SK-N-SH treated with all-trans-retinoic acid at 6 μM for 48 hours (cell line): ENCODE measurements around the gene FAHD1.

Source experiments
- ATAC-seq: fragments of 200-7000 bp; cut with Tn5 transposase; 3 replicates; pipeline ENCODE4 v1.9.1; 2020; ENCODE audit warnings: mild to moderate bottlenecking, moderate library complexity
- ARNTL ChIP-seq: fragments of 450-650 bp; formaldehyde crosslinking; IDR thresholded peaks from 2 replicates; pipeline ENCODE4 v1.5.0; 2020; ENCODE audit warnings: low read depth, mild to moderate bottlenecking, moderate library complexity, borderline replicate concordance
- BACH2 ChIP-seq: fragments of 250-450 bp; sonication (Bioruptor Pico); IDR thresholded peaks from 2 replicates; pipeline ENCODE4 v1.9.0; 2021; ENCODE audit warnings: mild to moderate bottlenecking, borderline replicate concordance
- CSDC2 ChIP-seq: fragments of 250-450 bp; sonication (Bioruptor Pico); IDR thresholded peaks from 2 replicates; pipeline ENCODE4 v1.5.0; 2020; ENCODE audit warnings: mild to moderate bottlenecking, moderate library complexity
- ESRRG ChIP-seq: fragments of 250-450 bp; sonication (Bioruptor Pico); IDR thresholded peaks from 2 replicates; pipeline ENCODE4 v1.6.1; 2021; ENCODE audit warnings: mild to moderate bottlenecking
- GLIS3 ChIP-seq: fragments of 250-450 bp; sonication (Bioruptor Pico); IDR thresholded peaks from 2 replicates; pipeline ENCODE4 v1.5.0; 2020; ENCODE audit warnings: mild to moderate bottlenecking, moderate library complexity
- ISL1 ChIP-seq: fragments of 250-450 bp; sonication (Bioruptor Pico); IDR thresholded peaks from 2 replicates; pipeline ENCODE4 v2.1.2; 2022; ENCODE audit warnings: mild to moderate bottlenecking, moderate library complexity
- OSR1 ChIP-seq: fragments of 250-450 bp; sonication (Bioruptor Pico); IDR thresholded peaks from 2 replicates; pipeline ENCODE4 v1.8.0; 2022; ENCODE audit warnings: moderate library complexity, mild to moderate bottlenecking, inconsistent platforms
- PATZ1 ChIP-seq: fragments of 250-450 bp; sonication (Bioruptor Pico); IDR thresholded peaks from 2 replicates; pipeline ENCODE4 v1.8.0; 2020; ENCODE audit warnings: mild to moderate bottlenecking, moderate library complexity, borderline replicate concordance
- RARB ChIP-seq: fragments of 250-450 bp; sonication (Bioruptor Pico); IDR thresholded peaks from 2 replicates; pipeline ENCODE4 v1.8.0; 2021; ENCODE audit warnings: mild to moderate bottlenecking, moderate library complexity
- SNAI2 ChIP-seq: fragments of 250-450 bp; sonication (Bioruptor Pico); IDR thresholded peaks from 2 replicates; pipeline ENCODE4 v1.5.0; 2020; ENCODE audit warnings: mild to moderate bottlenecking, moderate library complexity
- TOX ChIP-seq: fragments of 250-450 bp; sonication (Bioruptor Pico); IDR thresholded peaks from 2 replicates; pipeline ENCODE4 v1.8.0; 2021; ENCODE audit warnings: mild to moderate bottlenecking, moderate library complexity, borderline replicate concordance
- ZC3H10 ChIP-seq: fragments of 250-450 bp; sonication (Bioruptor Pico); IDR thresholded peaks from 2 replicates; pipeline ENCODE4 v1.5.1; 2021; ENCODE audit warnings: mild to moderate bottlenecking, moderate library complexity
- ZFP3 ChIP-seq: fragments of 250-450 bp; sonication (Bioruptor Pico); IDR thresholded peaks from 2 replicates; pipeline ENCODE4 v1.5.0; 2020; ENCODE audit warnings: mild to moderate bottlenecking, moderate library complexity
- ZFP30 ChIP-seq: fragments of 450-650 bp; formaldehyde crosslinking; IDR thresholded peaks from 2 replicates; pipeline ENCODE4 v1.5.0; 2022; ENCODE audit warnings: mild to moderate bottlenecking, moderate library complexity
- ZNF565 ChIP-seq: fragments of 450-650 bp; formaldehyde crosslinking; conservative IDR thresholded peaks from 2 replicates; pipeline ENCODE4 v1.5.0; 2020; ENCODE audit warnings: low read depth, mild to moderate bottlenecking, moderate library complexity
- ZNF70 ChIP-seq: fragments of 450-650 bp; formaldehyde crosslinking; IDR thresholded peaks from 2 replicates; pipeline ENCODE4 v1.5.0; 2020; ENCODE audit warnings: mild to moderate bottlenecking, moderate library complexity
- TF ChIP-seq, protein P1 (sequence below): fragments of 250-450 bp; sonication (Bioruptor Pico); IDR thresholded peaks from 2 replicates; pipeline ENCODE4 v1.5.1; 2020; ENCODE audit warnings: low read depth, mild to moderate bottlenecking, moderate library complexity
- TF ChIP-seq, protein P2 (sequence below): fragments of 250-450 bp; sonication (Bioruptor Pico); IDR thresholded peaks from 2 replicates; pipeline ENCODE4 v1.8.0; 2021; ENCODE audit warnings: low read depth, mild to moderate bottlenecking, moderate library complexity, borderline replicate concordance
- TF ChIP-seq, protein P3 (sequence below): fragments of 250-450 bp; sonication (Bioruptor Pico); IDR thresholded peaks from 2 replicates; pipeline ENCODE4 v1.5.1; 2021; ENCODE audit warnings: mild to moderate bottlenecking, moderate library complexity
- TF ChIP-seq, protein P4 (sequence below): fragments of 250-450 bp; sonication (Bioruptor Pico); IDR thresholded peaks from 2 replicates; pipeline ENCODE4 v1.5.0; 2020; ENCODE audit warnings: mild to moderate bottlenecking, moderate library complexity

The FAHD1 gene

DNA sequence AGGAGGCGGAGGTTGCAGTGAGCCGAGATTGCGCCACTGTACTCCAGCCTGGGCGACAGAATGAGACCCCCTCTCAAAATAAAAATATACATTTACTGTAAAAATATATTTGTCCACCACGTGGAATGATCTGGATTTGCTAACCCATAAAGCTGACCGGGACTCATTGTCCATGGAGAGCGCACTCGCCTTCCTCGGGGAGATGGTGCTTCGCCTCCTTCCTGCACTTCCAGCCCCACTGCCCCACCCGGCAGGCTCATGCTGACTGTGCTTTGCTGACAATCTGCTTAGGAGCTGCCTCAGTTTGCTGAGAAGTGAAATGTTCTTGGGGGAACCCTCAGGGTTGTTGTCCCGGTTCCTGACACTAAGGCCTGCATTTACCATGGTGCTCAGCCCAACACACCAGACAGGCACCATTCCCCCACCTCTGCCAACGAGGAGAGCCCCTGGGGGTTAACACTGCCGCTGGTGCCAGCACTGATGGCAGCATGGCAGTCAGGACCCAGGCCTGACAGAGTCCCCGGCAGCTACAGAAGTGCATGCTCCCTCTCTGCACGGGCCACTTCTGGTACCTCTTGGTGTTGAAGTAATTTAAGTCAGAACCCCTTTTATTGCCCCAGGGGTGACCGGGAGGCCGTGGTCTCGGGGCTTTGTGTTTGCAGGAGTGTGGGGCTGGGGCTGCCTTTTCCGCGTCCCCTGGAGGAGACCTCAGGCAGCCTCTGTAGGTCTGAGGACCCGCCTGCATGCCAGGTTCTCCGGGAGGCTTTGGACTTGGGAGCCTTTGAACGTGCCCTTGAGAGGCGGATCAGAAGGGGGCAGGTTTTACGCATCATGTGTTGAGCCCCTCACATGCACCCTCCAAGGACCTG, 41.8 kb upstream of the FAHD1 start:
- no peak for ATAC-seq
- TF ChIP-seq, protein P1, sequence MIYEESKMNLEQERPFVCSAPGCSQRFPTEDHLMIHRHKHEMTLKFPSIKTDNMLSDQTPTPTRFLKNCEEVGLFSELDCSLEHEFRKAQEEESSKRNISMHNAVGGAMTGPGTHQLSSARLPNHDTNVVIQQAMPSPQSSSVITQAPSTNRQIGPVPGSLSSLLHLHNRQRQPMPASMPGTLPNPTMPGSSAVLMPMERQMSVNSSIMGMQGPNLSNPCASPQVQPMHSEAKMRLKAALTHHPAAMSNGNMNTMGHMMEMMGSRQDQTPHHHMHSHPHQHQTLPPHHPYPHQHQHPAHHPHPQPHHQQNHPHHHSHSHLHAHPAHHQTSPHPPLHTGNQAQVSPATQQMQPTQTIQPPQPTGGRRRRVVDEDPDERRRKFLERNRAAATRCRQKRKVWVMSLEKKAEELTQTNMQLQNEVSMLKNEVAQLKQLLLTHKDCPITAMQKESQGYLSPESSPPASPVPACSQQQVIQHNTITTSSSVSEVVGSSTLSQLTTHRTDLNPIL (CRISPR knock-in tag): no peak
- no peak for TF ChIP-seq ESRRG (CRISPR knock-in tag)
- no peak for TF ChIP-seq CSDC2
- TF ChIP-seq PATZ1 (CRISPR knock-in tag): no peak

GRCh38 chr16:1785846-1786170, 41.2 kb upstream of the FAHD1 start:
- ATAC-seq: no peak
- no peak for TF ChIP-seq ZFP30
- TF ChIP-seq, protein P1 (CRISPR knock-in tag): no peak
- no peak for TF ChIP-seq ARNTL (CRISPR knock-in tag)
- TF ChIP-seq ESRRG (CRISPR knock-in tag): no peak
- no peak for TF ChIP-seq ISL1 (CRISPR knock-in tag)
- TF ChIP-seq, protein P2, sequence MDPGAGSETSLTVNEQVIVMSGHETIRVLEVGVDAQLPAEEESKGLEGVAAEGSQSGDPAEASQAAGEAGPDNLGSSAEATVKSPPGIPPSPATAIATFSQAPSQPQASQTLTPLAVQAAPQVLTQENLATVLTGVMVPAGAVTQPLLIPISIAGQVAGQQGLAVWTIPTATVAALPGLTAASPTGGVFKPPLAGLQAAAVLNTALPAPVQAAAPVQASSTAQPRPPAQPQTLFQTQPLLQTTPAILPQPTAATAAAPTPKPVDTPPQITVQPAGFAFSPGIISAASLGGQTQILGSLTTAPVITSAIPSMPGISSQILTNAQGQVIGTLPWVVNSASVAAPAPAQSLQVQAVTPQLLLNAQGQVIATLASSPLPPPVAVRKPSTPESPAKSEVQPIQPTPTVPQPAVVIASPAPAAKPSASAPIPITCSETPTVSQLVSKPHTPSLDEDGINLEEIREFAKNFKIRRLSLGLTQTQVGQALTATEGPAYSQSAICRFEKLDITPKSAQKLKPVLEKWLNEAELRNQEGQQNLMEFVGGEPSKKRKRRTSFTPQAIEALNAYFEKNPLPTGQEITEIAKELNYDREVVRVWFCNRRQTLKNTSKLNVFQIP (CRISPR knock-in tag): no peak
- TF ChIP-seq ZNF565 (CRISPR knock-in tag): no peak
- TF ChIP-seq, all 23 proteins: peak for 0

DNA sequence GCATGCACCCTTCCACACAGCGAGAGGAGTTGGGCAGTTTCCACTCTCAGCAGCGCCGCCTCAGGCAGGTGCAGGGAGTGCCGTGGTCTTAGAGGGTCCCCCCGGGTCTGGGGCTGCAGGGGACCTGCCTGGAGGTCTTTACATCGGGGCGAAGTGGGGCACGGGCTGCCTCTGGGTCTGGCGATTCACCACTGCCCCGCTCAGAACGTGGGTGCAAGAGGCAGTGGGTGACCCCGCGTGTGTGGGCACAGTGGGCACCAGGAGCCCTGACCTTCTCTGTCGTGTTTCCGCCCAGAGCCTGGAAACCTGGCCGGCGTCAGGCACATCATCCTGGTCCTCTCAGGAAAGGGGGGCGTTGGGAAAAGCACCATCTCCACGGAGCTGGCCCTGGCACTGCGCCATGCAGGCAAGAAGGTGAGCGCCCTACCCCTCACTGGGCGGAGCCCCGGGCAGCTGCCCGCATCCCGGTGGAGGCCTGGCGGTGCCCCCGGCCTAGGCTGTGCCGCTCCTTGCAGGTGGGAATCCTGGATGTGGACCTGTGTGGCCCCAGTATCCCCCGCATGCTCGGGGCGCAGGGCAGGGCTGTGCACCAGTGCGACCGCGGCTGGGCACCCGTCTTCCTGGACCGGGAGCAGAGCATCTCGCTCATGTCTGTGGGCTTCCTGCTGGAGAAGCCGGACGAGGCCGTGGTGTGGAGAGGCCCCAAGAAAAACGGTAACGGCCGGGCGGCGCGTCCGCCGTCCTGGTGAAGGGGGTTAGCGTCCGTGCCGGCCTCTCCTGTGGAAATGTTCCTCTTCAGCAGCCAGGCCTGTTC, 40.6 kb upstream of the FAHD1 start:
- ATAC-seq: no peak
- TF ChIP-seq SNAI2 (CRISPR knock-in tag) (no peak), ESRRG (CRISPR knock-in tag) (no peak), TOX (no peak), BACH2 (CRISPR knock-in tag) (no peak), ZNF70 (CRISPR knock-in tag) (no peak), RARB (no peak), PATZ1 (CRISPR knock-in tag) (no peak), GLIS3 (no peak), OSR1 (CRISPR knock-in tag) (no peak), ARNTL (CRISPR knock-in tag) (no peak), CSDC2 (no peak), ZNF565 (CRISPR knock-in tag) (no peak), ZFP30 (no peak), ZFP3 (CRISPR knock-in tag) (no peak), ISL1 (CRISPR knock-in tag) (no peak), ZC3H10 (CRISPR knock-in tag) (no peak)
- TF ChIP-seq, protein P1 (CRISPR knock-in tag): no peak
- TF ChIP-seq, protein P3, sequence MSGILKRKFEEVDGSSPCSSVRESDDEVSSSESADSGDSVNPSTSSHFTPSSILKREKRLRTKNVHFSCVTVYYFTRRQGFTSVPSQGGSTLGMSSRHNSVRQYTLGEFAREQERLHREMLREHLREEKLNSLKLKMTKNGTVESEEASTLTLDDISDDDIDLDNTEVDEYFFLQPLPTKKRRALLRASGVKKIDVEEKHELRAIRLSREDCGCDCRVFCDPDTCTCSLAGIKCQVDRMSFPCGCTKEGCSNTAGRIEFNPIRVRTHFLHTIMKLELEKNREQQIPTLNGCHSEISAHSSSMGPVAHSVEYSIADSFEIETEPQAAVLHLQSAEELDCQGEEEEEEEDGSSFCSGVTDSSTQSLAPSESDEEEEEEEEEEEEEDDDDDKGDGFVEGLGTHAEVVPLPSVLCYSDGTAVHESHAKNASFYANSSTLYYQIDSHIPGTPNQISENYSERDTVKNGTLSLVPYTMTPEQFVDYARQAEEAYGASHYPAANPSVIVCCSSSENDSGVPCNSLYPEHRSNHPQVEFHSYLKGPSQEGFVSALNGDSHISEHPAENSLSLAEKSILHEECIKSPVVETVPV (CRISPR knock-in tag): no peak
- TF ChIP-seq, protein P4, sequence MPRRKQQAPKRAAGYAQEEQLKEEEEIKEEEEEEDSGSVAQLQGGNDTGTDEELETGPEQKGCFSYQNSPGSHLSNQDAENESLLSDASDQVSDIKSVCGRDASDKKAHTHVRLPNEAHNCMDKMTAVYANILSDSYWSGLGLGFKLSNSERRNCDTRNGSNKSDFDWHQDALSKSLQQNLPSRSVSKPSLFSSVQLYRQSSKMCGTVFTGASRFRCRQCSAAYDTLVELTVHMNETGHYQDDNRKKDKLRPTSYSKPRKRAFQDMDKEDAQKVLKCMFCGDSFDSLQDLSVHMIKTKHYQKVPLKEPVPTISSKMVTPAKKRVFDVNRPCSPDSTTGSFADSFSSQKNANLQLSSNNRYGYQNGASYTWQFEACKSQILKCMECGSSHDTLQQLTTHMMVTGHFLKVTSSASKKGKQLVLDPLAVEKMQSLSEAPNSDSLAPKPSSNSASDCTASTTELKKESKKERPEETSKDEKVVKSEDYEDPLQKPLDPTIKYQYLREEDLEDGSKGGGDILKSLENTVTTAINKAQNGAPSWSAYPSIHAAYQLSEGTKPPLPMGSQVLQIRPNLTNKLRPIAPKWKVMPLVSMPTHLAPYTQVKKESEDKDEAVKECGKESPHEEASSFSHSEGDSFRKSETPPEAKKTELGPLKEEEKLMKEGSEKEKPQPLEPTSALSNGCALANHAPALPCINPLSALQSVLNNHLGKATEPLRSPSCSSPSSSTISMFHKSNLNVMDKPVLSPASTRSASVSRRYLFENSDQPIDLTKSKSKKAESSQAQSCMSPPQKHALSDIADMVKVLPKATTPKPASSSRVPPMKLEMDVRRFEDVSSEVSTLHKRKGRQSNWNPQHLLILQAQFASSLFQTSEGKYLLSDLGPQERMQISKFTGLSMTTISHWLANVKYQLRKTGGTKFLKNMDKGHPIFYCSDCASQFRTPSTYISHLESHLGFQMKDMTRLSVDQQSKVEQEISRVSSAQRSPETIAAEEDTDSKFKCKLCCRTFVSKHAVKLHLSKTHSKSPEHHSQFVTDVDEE (CRISPR knock-in tag): no peak
